A549 (cell line): ENCODE results near the gene PHF2.

Experiments used
- CHD4 ChIP-seq: fragments of 200-600 bp; sonication (generic); IDR thresholded peaks from 2 replicates; pipeline ENCODE4 v1.6.1; 2016; ENCODE audit warnings: antibody characterized with exemption, mild to moderate bottlenecking, borderline replicate concordance
- CTCF ChIP-seq: fragments of >200 bp; sonication (Bioruptor Twin); formaldehyde crosslinking; IDR thresholded peaks from 3 replicates; pipeline ENCODE4 v1.5.1; 2016
- EP300 ChIP-seq, 2 experiments: fragments of >200 bp; sonication (Bioruptor Twin); formaldehyde crosslinking; IDR thresholded peaks; 2 replicates in 1 of 2; 3 replicates in 1 of 2; pipeline ENCODE4 v1.6.1; 2016 to 2017
- JUN ChIP-seq, 2 experiments: fragments of >200 bp; sonication (Bioruptor Twin); formaldehyde crosslinking; IDR thresholded peaks; 2 replicates in 1 of 2; 3 replicates in 1 of 2; pipeline ENCODE4 v1.6.1; 2016 to 2017
- KDM5A ChIP-seq: fragments of 200-600 bp; sonication (generic); IDR thresholded peaks from 2 replicates; pipeline ENCODE4 v1.6.1; 2016; ENCODE audit warnings: antibody characterized with exemption, mild to moderate bottlenecking
- MAFK ChIP-seq: fragments of 450-650 bp; IDR thresholded peaks from 2 replicates; pipeline ENCODE4 v1.6.1; 2014; ENCODE audit not compliant: partially characterized antibody
- MAZ ChIP-seq: fragments of 150-350 bp; IDR thresholded peaks from 2 replicates; pipeline ENCODE4 v1.6.1; 2014; ENCODE audit warnings: antibody characterized with exemption, low read depth, low read length, borderline replicate concordance
- NFE2L2 ChIP-seq: fragments of 150-350 bp; conservative IDR thresholded peaks from 2 replicates; pipeline ENCODE4 v1.6.1; 2014; ENCODE audit warnings: low read length
- NR3C1 ChIP-seq: fragments of >200 bp; sonication (Bioruptor Twin); formaldehyde crosslinking; IDR thresholded peaks from 3 replicates; pipeline ENCODE4 v1.6.1; 2017
- POLR2A ChIP-seq: IDR thresholded peaks from 2 replicates; pipeline ENCODE4 v1.6.1; 2012; ENCODE audit warnings: mild to moderate bottlenecking, low read length
- RAD21 ChIP-seq, 2 experiments: fragments of >200 bp in 1 of 2; sonication (Bioruptor Twin) in 1 of 2; formaldehyde crosslinking in 1 of 2; IDR thresholded peaks in 1 of 2; conservative IDR thresholded peaks in 1 of 2; 2 replicates in 1 of 2; 3 replicates in 1 of 2; pipeline ENCODE4 v1.6.1; 2012 to 2018; ENCODE audit warnings: inconsistent platforms in 1 of 2
- SMC3 ChIP-seq: fragments of >200 bp; sonication (Bioruptor Twin); formaldehyde crosslinking; IDR thresholded peaks from 3 replicates; pipeline ENCODE4 v1.6.1; 2018; ENCODE audit warnings: inconsistent platforms
- ZFP36 ChIP-seq: fragments of 450-650 bp; IDR thresholded peaks from 2 replicates; pipeline ENCODE4 v1.6.1; 2014; ENCODE audit warnings: borderline replicate concordance; ENCODE audit not compliant: partially characterized antibody
- TF ChIP-seq, protein P1 (sequence below): IDR thresholded peaks from 2 replicates; pipeline ENCODE4 v1.6.1; 2012

- TF ChIP-seq POLR2A (no peak), CTCF (no peak), JUN (IDR thresholded peaks at IDR 0.05) (no peak), EP300 (IDR thresholded peaks at IDR 0.05) (no peak), MAZ (no peak), CHD4 (no peak), SMC3 (no peak), NFE2L2 (no peak), RAD21 (conservative IDR thresholded peaks at IDR 0.05 in 1 of 2, IDR thresholded peaks at IDR 0.05 in 1 of 2) (no peak), ZFP36 (no peak), KDM5A (no peak), NR3C1 (no peak), MAFK (no peak)
- TF ChIP-seq, protein P1, sequence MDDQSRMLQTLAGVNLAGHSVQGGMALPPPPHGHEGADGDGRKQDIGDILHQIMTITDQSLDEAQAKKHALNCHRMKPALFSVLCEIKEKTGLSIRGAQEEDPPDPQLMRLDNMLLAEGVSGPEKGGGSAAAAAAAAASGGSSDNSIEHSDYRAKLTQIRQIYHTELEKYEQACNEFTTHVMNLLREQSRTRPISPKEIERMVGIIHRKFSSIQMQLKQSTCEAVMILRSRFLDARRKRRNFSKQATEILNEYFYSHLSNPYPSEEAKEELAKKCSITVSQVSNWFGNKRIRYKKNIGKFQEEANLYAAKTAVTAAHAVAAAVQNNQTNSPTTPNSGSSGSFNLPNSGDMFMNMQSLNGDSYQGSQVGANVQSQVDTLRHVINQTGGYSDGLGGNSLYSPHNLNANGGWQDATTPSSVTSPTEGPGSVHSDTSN, result no peak
Measured at GRCh38 chr9:93655621-93656425, 79.4 kb downstream of the PHF2 start.
